Epithelial cell of esophagus (primary cell): Measurements from ENCODE around the gene IPO5.

Source experiments
- DNase-seq: peaks from one replicate; pipeline ENCODE4 v3.0.0; 2010; ENCODE audit warnings: low read depth
- H3K4me3 ChIP-seq: 2 replicates; pipeline ENCODE4 v1.5.1; 2011; ENCODE audit warnings: mild to moderate bottlenecking, low read length, control low read depth
- TF ChIP-seq, protein P1 (sequence below): IDR thresholded peaks from 2 replicates; pipeline ENCODE4 v1.5.1; 2011; ENCODE audit warnings: low read depth, mild to moderate bottlenecking, low read length, control low read depth, inconsistent platforms; ENCODE audit not compliant: insufficient read depth; ENCODE audit errors: missing control alignments

IPO5 gene

DNA sequence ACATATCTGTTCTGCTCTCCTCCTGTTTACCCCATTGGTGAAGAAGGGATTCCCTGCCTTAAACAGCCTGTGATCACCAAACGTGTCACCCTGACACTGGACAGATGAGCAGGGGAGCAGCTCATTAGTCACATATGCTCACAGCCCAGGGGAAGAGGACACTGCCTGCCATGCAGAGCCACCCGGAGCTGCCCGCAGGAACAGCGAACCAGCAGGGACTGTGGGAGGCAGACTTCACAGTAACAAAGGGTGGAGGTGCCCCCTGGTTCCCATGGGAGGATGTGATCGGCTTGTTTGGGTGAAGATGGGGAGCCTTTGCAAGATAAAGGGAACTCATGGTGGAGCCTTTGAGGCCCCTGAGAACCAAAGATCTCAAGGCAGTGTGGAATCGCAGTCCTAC, 100.8 kb downstream of the IPO5 start:
- no peak for DNase-seq
- H3K4me3 ChIP-seq: no peak overlapping the region
- TF ChIP-seq, protein P1, sequence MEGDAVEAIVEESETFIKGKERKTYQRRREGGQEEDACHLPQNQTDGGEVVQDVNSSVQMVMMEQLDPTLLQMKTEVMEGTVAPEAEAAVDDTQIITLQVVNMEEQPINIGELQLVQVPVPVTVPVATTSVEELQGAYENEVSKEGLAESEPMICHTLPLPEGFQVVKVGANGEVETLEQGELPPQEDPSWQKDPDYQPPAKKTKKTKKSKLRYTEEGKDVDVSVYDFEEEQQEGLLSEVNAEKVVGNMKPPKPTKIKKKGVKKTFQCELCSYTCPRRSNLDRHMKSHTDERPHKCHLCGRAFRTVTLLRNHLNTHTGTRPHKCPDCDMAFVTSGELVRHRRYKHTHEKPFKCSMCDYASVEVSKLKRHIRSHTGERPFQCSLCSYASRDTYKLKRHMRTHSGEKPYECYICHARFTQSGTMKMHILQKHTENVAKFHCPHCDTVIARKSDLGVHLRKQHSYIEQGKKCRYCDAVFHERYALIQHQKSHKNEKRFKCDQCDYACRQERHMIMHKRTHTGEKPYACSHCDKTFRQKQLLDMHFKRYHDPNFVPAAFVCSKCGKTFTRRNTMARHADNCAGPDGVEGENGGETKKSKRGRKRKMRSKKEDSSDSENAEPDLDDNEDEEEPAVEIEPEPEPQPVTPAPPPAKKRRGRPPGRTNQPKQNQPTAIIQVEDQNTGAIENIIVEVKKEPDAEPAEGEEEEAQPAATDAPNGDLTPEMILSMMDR: no peak

DNA sequence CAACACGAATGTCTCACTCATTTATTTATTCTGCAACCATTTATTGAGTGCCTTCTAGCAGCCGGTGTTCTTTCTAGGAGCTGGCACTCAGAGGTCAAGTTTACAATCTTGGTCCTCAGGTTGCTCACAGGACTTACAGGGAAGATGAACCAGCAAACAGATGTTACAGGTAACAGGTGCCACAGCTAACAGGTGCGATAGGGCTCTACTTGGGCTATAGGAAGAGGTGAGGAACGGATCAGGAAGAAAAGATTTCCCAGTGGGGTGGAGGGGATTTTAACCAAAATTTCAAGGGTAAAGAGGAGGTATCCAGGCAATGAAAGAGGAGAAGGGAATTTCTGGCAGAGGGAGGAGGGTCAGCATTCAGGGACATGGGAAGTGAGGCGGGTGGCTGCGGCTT, 102.1 kb downstream of the IPO5 start:
- no peak for DNase-seq
- TF ChIP-seq, protein P1: no peak
- no peak overlapping the region for H3K4me3 ChIP-seq

DNA sequence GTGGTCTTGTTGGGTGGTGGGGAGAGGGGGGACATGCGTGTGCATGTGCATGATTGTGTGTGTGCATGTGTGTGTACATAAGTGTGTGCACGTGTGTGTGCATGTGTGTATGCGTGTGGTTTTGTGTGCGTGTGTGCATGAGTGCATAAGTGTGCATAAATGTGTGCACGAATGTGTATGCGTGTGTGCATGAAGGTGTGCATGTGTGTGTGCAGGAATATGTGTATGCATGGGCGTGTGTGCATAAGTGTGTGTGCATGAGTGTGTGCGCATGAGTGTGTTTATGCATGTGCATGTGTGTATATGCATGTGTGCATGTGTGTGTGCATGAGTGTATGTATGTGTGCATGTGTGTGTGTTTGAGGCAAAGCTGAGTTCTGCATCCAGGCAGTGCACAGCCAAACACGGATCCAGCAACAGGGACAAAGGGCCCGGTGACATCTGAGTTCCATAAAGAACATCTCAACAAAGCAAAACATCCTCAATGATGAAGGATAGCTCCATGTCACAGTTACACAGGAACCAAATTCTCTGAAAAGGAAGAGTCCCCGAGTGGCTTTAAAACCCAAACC, 103.5 kb downstream of the IPO5 start:
- DNase-seq: no peak
- H3K4me3 ChIP-seq: no peak overlapping the region
- TF ChIP-seq, protein P1: no peak

DNA sequence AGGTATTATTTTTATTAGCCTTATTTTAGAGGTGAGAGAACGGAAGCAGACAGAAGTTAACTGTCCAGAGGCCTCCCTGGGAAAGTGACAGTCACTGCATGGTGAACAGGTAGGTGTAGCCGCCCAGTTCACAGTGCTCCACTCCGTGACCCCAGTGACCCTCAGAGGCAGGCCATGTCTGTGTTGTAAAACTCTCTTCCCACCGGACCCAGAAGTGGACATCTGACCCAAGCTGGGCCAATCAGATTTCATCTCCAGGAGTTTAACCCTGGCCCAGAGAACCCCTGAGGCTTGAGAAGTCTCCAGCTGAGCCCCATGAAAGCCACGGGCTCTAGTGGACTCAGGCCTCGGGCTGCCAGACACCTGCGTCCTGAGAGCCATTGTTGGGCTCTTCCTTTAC, 105.8 kb downstream of the IPO5 start:
- no peak for DNase-seq
- no peak overlapping the region for H3K4me3 ChIP-seq
- TF ChIP-seq, protein P1: no peak

DNA sequence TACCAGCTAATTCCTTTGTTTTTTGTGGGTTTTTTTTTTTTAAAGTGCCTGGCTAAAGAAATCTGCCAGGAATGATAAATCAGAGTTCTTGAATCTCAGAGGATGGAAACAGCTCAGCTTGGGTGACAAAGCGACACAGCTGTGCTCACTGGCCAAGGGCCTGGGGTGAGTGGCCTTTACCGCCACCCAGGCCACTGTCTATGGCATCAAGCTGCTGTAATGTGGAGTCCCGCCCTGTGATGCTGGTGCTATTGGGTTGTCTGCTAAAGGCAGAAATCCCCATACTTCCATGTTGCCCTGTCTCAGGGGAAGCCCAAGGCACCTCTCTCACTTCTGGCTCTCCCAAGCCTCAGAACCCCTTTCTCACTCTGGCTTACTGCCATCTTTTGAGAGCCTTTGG, 106.8 kb downstream of the IPO5 start:
- H3K4me3 ChIP-seq: no peak overlapping the region
- DNase-seq: no peak
- TF ChIP-seq, protein P1: no peak

DNA sequence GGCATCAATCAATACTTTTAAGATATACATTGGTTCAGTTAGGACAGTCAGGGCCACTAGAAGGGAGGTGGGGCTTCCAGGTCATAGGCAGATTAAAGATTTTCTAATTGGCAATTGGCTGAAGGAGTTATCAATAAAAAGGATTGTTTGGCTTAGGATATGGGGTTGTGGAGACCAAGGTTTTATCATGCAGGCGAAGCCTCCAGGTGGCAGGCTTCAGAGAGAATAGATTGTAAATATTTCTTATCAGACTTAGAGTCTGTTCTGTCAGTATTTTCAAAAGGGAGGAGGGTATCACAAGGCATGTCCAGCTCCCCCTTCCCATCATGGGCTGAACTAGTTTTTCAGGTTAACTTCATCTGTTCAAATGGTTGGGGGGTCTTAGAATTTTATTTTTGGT, 112.0 kb downstream of the IPO5 start:
- TF ChIP-seq, protein P1: no peak
- no peak overlapping the region for H3K4me3 ChIP-seq
- DNase-seq: no peak

DNA sequence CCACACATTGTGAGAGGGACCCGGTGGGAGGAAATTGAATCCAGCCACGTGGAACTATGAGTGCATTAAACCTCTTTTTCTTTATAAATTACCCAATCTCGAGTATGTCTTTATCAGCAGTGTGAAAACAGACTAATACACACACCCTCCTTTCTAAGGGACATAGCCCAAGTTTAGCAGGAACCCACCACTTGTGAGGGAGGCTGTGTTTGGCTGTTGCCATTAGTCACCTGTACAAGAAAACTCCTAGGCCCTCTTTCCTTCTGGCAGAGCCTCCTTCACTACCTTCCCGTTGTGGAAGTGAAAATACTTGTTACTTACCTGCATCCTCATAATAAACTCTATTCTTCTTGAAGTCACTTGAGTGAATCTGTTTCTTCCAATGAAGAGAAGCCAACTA, 113.2 kb downstream of the IPO5 start:
- TF ChIP-seq, protein P1: no peak
- DNase-seq: no peak
- no peak overlapping the region for H3K4me3 ChIP-seq
